ENCODE data around the gene APPL2. TPM values are rescaled to one million over a fixed set of nuclear protein-coding genes. Genes with fewer than 3 reads are reported as not detected.
"Not testable (repeated sequence)": the region's sequence is repeated elsewhere in the genome, so short reads cannot be mapped to it uniquely, and the experiment has no call there.

The APPL2 gene
- total RNA-seq, 2 experiments from 2014 or later: 32.2 to 34.2 TPM

DNA sequence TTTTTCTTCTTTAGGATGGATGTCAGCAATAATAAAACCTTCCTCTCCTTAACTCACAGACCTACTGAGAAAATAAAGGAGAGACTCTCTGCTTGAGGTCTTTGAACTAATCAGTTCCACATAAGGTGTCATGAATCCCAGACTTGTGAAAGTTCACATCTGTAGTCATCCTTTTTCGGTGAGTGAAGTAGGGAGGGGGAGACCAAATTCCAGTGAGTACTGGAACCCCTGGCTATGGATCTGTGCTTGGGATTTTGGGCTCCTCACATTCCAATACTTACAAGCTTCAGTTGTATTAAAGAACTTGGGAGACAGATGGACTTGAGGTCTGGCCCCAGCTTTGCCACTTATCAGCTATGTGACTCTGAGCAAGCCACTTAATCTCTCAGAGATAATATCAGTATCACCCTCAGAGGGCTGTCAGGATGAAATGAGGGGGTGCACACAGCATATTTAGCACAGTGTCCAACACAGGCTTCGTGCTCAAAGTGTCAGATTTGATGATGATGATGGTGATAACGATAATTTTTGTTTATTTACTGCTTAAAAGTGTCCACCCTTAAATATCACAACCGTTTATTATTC lies 34.8 kb upstream of the APPL2 start:
- ChIA-PET CTCF (interaction anchor here (1.4 kb wide), 1 partner anchor 9 kb away, joined by 3 read pairs; no protein-coding TSS in a partner anchor), POLR2A (no interaction called here)
- peaks cover 2% of the 10 kb centered on the region for H3K36me3 Mint-ChIP-seq (ENCODE audit: low read depth)
- no peak overlapping the region for H3K4me3 Mint-ChIP-seq
- H3K4me1 Mint-ChIP-seq: no peaks in the 10 kb centered on the region
- DNase-seq: no peak
- H3K9me3 Mint-ChIP-seq: no peaks in the 10 kb centered on the region
- no peak overlapping the region for H3K27ac Mint-ChIP-seq
- peaks cover 7% of the 10 kb centered on the region for H3K27me3 Mint-ChIP-seq

DNA sequence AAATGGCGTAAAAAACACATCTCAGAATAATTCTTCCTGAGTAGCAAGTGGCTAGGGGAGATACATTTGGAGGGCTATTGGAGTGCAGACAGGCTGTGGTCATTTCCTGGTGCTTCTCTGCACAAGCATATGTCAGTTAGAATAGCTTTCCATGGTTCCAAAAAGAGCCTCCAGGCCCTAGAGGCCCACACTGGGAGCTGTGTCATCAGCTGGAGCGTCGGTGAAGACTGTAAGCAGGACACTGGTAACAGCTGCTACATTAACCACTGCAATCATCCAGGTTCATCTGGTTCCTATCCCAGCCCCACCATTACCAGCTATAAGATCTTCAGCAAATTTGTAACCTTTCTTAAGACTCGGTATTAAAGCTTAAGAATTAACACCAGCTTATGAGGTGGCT lies 31.7 kb upstream of the APPL2 start:
- Mint-ChIP-seq H3K9me3 (no peaks in the 10 kb centered on the region), H3K36me3 (ENCODE audit: low read depth) (no peaks in the 10 kb centered on the region), H3K4me1 (no peaks in the 10 kb centered on the region), H3K27ac (no peak overlapping the region), H3K4me3 (no peak overlapping the region), H3K27me3 (peaks cover 9% of the 10 kb centered on the region)
- CTCF ChIA-PET: no interaction called here
- POLR2A ChIA-PET: no interaction called here
- no peak for DNase-seq

DNA sequence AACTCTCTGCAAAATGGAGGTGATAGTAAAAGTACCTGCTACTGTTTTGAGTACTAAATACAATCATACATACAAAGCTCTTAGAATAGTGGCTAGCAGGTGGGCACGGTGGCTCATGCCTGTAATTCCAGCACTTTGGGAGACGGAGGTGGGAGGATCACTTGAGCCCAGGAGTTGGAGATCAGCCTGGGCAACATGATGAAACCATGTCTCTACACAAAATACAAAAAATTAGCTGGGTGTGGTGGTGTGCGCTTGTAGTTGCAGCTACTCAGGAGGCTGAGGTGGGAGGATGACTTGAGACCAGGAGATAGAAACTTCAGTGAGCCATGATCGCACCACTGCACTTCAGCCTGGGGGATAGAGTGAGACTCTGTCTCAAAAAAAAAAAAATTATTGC lies 28.8 kb upstream of the APPL2 start:
- CTCF ChIA-PET: no interaction called here
- POLR2A ChIA-PET: no interaction called here
- Mint-ChIP-seq H3K27me3 (peaks cover 23% of the 10 kb centered on the region), H3K4me3 (no peak overlapping the region), H3K27ac (no peak overlapping the region), H3K36me3 (ENCODE audit: low read depth) (no peaks in the 10 kb centered on the region), H3K4me1 (no peaks in the 10 kb centered on the region), H3K9me3 (no peaks in the 10 kb centered on the region)
- no peak for DNase-seq

DNA sequence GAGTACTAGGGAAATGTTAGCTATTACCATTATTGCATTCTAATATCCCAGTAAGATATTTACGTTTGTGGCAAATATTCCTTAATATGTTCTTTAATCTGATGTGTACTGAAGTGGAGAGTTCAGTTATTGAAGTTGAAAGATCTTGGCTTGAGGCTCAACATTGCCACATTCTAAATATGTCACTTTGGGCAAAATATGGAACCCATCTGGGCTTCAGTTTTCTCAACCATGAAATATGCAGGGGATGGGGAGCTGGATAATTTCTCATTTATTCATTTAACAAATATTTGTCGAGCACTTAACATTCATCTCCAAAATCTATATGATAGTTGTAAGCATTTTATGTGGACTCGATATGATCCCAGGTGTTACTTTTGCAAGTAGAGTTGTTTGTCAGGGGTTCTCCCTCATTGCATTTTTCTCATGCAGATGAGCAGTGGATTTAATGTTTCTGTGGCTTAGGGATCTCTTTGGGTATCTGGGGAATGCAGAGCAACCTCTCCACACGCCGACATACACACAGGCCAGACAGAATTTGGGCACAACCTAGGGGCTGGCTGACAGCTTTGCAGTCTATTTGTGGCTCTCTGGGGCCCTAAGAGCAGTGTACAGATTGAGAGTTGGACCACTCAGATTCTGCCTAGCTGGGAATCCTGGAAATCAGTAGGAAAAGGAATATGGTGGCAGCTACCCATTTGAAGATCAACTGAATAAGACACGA lies 26.6 kb upstream of the APPL2 start:
- Mint-ChIP-seq H3K27ac (no peak overlapping the region), H3K27me3 (peaks cover 22% of the 10 kb centered on the region), H3K4me1 (no peaks in the 10 kb centered on the region), H3K9me3 (no peaks in the 10 kb centered on the region), H3K36me3 (ENCODE audit: low read depth) (no peaks in the 10 kb centered on the region), H3K4me3 (no peak overlapping the region)
- DNase-seq: no peak
- CTCF ChIA-PET: no interaction called here
- POLR2A ChIA-PET: no interaction called here

DNA sequence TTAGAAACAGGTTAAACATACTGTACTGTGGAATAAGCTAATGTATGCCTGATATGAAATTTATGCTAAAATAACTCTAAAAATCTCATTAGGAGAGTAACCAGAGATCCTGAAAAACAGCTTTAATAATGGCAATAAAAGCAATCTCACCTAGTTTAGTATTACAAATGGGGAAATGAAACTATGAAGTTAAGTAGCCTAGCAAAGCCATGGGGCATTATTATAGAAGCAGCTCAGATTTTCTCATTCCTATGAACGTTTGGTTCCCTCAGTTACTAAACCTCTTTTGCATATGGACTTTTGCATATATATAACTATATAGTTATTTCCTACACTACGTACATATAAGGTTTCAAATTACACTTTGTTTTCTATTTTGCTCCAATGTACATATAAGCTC lies 25.0 kb upstream of the APPL2 start:
- no peak for DNase-seq
- ChIA-PET CTCF (no interaction called here), POLR2A (no interaction called here)
- Mint-ChIP-seq H3K4me3 (no peak overlapping the region), H3K27ac (no peak overlapping the region), H3K27me3 (peaks cover 22% of the 10 kb centered on the region), H3K9me3 (no peaks in the 10 kb centered on the region), H3K36me3 (ENCODE audit: low read depth) (no peaks in the 10 kb centered on the region), H3K4me1 (no peaks in the 10 kb centered on the region)

DNA sequence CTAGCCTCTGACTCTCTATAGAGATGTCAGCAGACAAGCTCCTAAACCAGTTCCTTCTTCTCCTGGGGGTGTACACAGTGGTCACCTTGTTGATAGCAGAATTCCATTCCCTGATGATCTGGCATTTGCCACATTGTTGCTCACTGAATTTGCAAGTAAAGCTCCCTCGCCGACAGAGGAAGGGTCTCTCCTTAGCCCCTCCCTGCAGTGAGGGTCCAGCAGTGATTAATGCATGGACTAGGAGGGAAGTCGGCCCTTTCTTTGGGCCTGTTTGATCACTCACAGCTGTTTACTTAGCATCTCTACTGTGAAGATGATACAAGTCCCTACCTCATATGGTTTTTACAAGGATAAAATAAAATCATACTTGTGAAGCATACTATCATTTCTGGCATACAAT lies 23.3 kb upstream of the APPL2 start:
- no peaks in the 10 kb centered on the region for H3K9me3 Mint-ChIP-seq
- H3K27me3 Mint-ChIP-seq: peaks cover 22% of the 10 kb centered on the region
- peaks cover under 1% of the 10 kb centered on the region for H3K4me1 Mint-ChIP-seq
- POLR2A ChIA-PET: no interaction called here
- H3K36me3 Mint-ChIP-seq (ENCODE audit: low read depth): no peaks in the 10 kb centered on the region
- no peak for DNase-seq
- H3K27ac Mint-ChIP-seq: no peak overlapping the region
- H3K4me3 Mint-ChIP-seq: no peak overlapping the region
- CTCF ChIA-PET: no interaction called here

DNA sequence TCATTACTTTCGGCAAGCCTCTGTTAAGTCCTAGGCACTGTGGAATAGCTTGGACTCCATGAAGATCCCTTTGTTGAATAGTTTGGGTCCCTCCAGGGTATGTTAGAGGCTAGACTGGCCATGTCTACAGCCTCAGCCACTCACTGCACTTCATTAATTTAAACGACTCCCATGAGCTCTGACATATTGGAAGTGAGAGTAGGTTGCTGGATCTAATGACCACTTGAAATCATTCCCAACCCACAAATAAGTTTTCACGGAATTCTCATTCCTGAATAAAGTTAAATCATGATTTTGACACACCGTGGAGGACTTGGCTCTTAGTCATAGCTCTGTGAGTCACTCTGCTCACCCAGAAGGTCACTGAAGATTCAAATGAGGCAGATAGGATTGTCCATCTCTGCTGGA lies 21.4 kb upstream of the APPL2 start:
- Mint-ChIP-seq H3K27ac (no peak overlapping the region), H3K27me3 (peaks cover 15% of the 10 kb centered on the region), H3K9me3 (no peaks in the 10 kb centered on the region), H3K4me1 (peaks cover 2% of the 10 kb centered on the region), H3K4me3 (no peak overlapping the region), H3K36me3 (ENCODE audit: low read depth) (no peaks in the 10 kb centered on the region)
- ChIA-PET CTCF (no interaction called here), POLR2A (no interaction called here)
- DNase-seq: no peak

DNA sequence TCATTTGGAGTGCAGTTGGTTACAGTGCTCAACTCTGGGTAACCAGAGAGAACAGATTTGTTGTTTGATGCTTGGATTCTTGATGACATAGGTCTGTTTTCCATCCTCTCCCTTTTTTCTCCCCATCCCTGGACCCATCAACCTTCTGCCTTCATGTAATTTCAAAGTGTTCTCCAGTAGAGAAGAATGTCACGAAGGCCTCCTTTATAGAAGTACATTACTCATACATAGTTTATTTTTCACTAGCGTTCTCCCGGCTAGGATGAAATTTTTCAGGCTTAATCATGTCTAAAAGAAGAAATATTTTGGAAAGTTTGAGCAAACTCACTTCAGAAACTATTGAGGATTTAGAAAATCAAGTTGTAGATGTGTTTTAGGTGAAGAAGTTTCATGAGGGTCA lies 20.9 kb upstream of the APPL2 start:
- H3K36me3 Mint-ChIP-seq (ENCODE audit: low read depth): no peaks in the 10 kb centered on the region
- no peak overlapping the region for H3K27ac Mint-ChIP-seq
- no peak for DNase-seq
- ChIA-PET CTCF (no interaction called here), POLR2A (no interaction called here)
- peaks cover 15% of the 10 kb centered on the region for H3K27me3 Mint-ChIP-seq
- no peak overlapping the region for H3K4me3 Mint-ChIP-seq
- H3K4me1 Mint-ChIP-seq: peaks cover 2% of the 10 kb centered on the region
- no peaks in the 10 kb centered on the region for H3K9me3 Mint-ChIP-seq

DNA sequence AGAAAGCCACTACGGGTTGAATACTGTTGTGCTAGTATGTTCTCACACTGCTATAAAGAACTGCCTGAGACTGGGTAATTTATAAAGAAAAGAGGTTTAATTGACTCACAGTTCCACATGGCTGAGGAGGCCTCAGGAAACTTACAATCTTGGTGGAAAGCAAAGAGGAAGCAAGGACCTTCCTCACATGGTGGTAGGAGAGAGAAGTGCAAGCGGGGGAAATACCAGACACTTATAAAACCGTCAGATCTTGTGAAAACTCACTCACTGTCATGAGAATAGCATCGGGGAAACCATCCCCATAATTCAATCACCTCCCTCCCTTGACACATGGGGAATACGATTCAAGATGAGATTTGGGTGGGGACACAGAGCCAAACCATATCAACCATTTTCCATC lies 20.5 kb upstream of the APPL2 start:
- CTCF ChIA-PET; POLR2A ChIA-PET; DNase-seq; H3K9me3 Mint-ChIP-seq; H3K4me1 Mint-ChIP-seq; H3K4me3 Mint-ChIP-seq; H3K36me3 Mint-ChIP-seq (ENCODE audit: low read depth); H3K27ac Mint-ChIP-seq: not testable (repeated sequence)
- peaks cover 13% of the 10 kb centered on the region for H3K27me3 Mint-ChIP-seq

DNA sequence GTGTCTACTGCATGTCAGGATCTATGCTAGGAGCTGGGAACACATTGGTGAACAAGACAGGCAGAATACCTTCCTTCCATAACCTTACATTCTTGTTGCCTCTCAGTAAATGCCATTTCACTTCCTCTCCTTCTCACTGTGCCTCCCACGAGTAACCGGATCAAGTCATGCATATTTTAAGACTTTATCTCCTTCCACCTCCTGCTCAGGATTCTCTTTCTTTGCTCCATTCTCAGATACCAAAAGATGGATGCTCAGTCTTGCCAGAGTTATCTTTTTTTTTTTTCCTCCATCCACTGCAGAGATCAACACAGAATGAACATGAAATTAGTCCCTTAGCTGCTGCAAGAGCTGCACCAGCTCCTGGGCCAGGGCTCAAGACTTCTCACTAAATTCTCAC lies 20.0 kb upstream of the APPL2 start:
- H3K27ac Mint-ChIP-seq: no peak overlapping the region
- no peak overlapping the region for H3K4me3 Mint-ChIP-seq
- ChIA-PET CTCF (no interaction called here), POLR2A (no interaction called here)
- no peaks in the 10 kb centered on the region for H3K9me3 Mint-ChIP-seq
- H3K4me1 Mint-ChIP-seq: peaks cover 2% of the 10 kb centered on the region
- DNase-seq: no peak
- H3K27me3 Mint-ChIP-seq: peaks cover 11% of the 10 kb centered on the region
- H3K36me3 Mint-ChIP-seq (ENCODE audit: low read depth): no peaks in the 10 kb centered on the region

DNA sequence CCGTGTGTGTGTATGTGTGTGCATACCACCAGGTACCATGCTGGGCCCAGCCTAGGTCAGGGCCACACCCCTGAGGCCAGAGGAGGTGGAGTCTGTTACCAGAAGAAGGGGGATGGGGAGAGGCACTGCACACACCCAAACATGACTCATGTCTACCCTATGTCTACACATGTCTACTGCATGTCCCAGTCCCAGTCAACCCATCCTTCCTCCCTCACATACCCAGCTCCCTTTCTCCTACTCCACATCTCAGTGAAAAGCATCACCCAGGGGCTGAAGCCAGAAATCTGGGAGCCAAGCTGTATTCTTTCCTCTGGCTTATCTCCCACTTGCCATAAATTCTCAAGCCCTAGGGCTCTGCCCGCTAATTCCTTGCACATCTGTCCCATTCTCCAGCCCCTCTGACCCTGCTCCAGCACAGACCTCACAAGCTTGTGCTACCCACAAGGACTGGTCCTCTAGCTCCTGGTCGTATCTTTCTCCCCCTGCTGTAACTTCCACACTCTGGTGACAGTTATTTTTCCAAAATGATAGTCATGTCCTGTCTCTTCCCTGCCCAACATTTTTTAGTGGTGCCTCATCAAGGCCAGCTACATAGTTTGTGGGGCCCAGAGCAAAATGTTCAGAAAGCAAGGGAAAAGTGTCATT lies 18.0 kb upstream of the APPL2 start:
- Mint-ChIP-seq H3K9me3 (no peaks in the 10 kb centered on the region), H3K27ac (no peak overlapping the region), H3K27me3 (peaks cover 2% of the 10 kb centered on the region), H3K4me1 (peaks cover 2% of the 10 kb centered on the region), H3K36me3 (ENCODE audit: low read depth) (no peaks in the 10 kb centered on the region), H3K4me3 (no peak overlapping the region)
- POLR2A ChIA-PET: interaction anchor here (1.5 kb wide), 1 partner anchor 20 kb away, joined by 3 read pairs; no protein-coding TSS in a partner anchor
- no peak for DNase-seq
- CTCF ChIA-PET: no interaction called here

DNA sequence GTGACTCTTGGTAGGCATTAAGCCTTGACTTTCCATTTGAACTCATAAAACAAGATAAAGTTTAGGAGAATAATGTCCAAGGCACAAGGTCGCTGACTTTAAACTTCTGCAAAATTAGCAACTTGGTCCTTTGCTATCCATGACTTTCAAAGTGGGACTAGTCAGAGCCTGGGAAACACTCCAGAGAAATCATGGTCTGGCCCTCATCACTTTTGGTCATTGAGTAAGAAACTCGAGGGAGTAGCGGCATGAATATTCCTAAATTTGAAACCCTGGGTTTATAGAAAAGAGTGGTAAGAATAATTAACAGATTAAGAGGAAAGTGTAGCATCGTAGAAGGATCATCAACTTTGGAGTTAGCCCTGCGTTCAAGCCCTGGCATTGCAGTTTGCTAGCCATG lies 16.9 kb upstream of the APPL2 start:
- H3K27ac Mint-ChIP-seq: no peak overlapping the region
- ChIA-PET POLR2A (interaction anchor here (1.5 kb wide), 1 partner anchor 18 kb away, joined by 3 read pairs; no protein-coding TSS in a partner anchor), CTCF (interaction anchor here (0.9 kb wide), 1 partner anchor 135 kb away, joined by 3 read pairs; no protein-coding TSS in a partner anchor)
- peaks cover 3% of the 10 kb centered on the region for H3K27me3 Mint-ChIP-seq
- no peaks in the 10 kb centered on the region for H3K9me3 Mint-ChIP-seq
- H3K4me3 Mint-ChIP-seq: no peak overlapping the region
- peaks cover 2% of the 10 kb centered on the region for H3K4me1 Mint-ChIP-seq
- no peaks in the 10 kb centered on the region for H3K36me3 Mint-ChIP-seq (ENCODE audit: low read depth)
- DNase-seq: no peak

DNA sequence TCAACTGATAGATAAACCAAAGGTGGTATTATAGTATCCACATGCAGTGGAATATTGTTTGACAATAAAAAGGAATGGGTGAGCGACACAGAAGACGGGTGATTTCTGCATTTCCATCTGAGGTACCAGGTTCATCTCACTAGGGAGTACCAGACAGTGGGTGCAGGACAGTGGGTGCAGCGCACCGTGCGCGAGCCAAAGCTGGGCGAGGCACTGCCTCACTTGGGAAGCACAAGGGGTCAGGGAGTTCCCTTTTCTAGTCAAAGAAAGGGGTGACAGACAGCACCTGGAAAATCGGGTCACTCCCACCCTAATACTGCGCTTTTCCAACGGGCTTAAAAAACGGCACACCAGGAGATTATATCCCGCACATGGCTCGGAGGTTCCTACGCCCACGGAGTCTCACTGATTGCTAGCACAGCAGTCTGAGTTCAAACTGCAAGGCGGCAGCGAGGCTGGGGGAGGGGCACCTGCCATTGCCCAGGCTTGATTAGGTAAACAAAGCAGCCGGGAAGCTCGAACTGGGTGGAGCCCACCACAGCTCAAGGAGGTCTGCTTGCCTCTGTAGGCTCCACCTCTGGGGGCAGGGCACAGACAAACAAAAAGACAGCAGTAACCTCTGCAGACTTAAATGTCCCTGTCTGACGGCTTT lies 9.9 kb upstream of the APPL2 start:
- H3K4me1 Mint-ChIP-seq; H3K27ac Mint-ChIP-seq; H3K36me3 Mint-ChIP-seq (ENCODE audit: low read depth); CTCF ChIA-PET; DNase-seq; H3K4me3 Mint-ChIP-seq; H3K9me3 Mint-ChIP-seq; POLR2A ChIA-PET: not testable (repeated sequence)
- H3K27me3 Mint-ChIP-seq: peaks cover 26% of the 10 kb centered on the region

Measured in activated CD4-positive, alpha-beta memory T cell treated with anti-CD3 and anti-CD28 coated beads, Interleukin-2, amount 10 ng/mL, durations not matched to agents 7 days and 5 days (primary cell).